Ectodermal cell (in vitro differentiated cells): Measurements from ENCODE around the gene THSD4. TPM values are rescaled to one million over a fixed set of nuclear protein-coding genes. Genes with fewer than 3 reads are reported as not detected.

Experiments used
- H3K27ac ChIP-seq: 2 replicates; pipeline ENCODE4 v1.7.0; 2013; ENCODE audit warnings: mild to moderate bottlenecking, low read depth, low read length; ENCODE audit not compliant: insufficient read depth, poor library complexity, severe bottlenecking
- H3K27me3 ChIP-seq: 2 replicates; pipeline ENCODE4 v1.7.0; 2013; ENCODE audit warnings: mild to moderate bottlenecking, low read length; ENCODE audit not compliant: insufficient read depth, control insufficient read depth, poor library complexity, severe bottlenecking
- H3K36me3 ChIP-seq: one replicate; pipeline ENCODE4 v1.7.0; 2013; ENCODE audit warnings: low read length; ENCODE audit not compliant: control insufficient read depth, insufficient read depth
- H3K4me1 ChIP-seq: one replicate; pipeline ENCODE4 v1.7.0; 2013; ENCODE audit warnings: low read length; ENCODE audit not compliant: control insufficient read depth, insufficient read depth
- H3K4me3 ChIP-seq: 2 replicates; pipeline ENCODE4 v1.7.0; 2013; ENCODE audit warnings: low read depth, low read length, control low read depth; ENCODE audit not compliant: insufficient read depth
- H3K9me3 ChIP-seq: 2 replicates; pipeline ENCODE4 v1.7.0; 2013; ENCODE audit warnings: mild to moderate bottlenecking, low read length, moderate library complexity; ENCODE audit not compliant: control insufficient read depth
- WGBS, 2 experiments: methylation state at CpG; one replicate each; pipeline ENCODE4 v1.1.7; 2013; ENCODE audit warnings: missing lambda C conversion rate in 2 of 2; 5-methylcytosine and 5-hydroxymethylcytosine counted together
- polyA plus RNA-seq, 4 experiments: library from polyadenylated mRNA; stranded (reverse); fragments of 50-300 nt; gene quantifications; one replicate each; pipeline ENCODE4 v1.2.3, GENCODE V29; 2013

THSD4 gene
- polyA plus RNA-seq (2013, experiment 1 of 4) = 5.3 TPM
- polyA plus RNA-seq (2013, experiment 2 of 4) = 5.0 TPM
- 4.4 TPM for polyA plus RNA-seq (2013, experiment 3 of 4)
- 5.7 TPM for polyA plus RNA-seq (2013, experiment 4 of 4)

- Histone ChIP-seq H3K4me3 (peak within 1 kb of the TSS; percentile 59), H3K4me1 (peaks cover 11% of the 10 kb centered on the region), H3K27me3 (peaks cover 30% of the 10 kb centered on the region), H3K27ac (no peak within 1 kb of the TSS), H3K9me3 (no peaks in the 10 kb centered on the region), H3K36me3 (no peaks in the 10 kb centered on the region)
- WGBS, 2 experiments = 3 to 5% methylated on average over 52 of the region's 52 CpGs
These were observed at the start of gene THSD4 for GRCh38 chr15:71114887-71115566. Gene THSD4, plus strand, starts transcription at chr15:71115471.

GRCh38 chr15:71066983-71067382 lies 48.3 kb upstream of the THSD4 start:
- Histone ChIP-seq H3K4me1 (no peaks in the 10 kb centered on the region), H3K27me3 (no peaks in the 10 kb centered on the region), H3K36me3 (no peaks in the 10 kb centered on the region), H3K9me3 (no peaks in the 10 kb centered on the region), H3K4me3 (no peak overlapping the region), H3K27ac (no peak overlapping the region)
- 94 to 97% methylated on average over 5 of the region's 5 CpGs for WGBS, 2 experiments

GRCh38 chr15:71069693-71070092 lies 45.6 kb upstream of the THSD4 start:
- Histone ChIP-seq H3K27me3 (no peaks in the 10 kb centered on the region), H3K9me3 (no peaks in the 10 kb centered on the region), H3K27ac (no peak overlapping the region), H3K4me1 (no peaks in the 10 kb centered on the region), H3K4me3 (no peak overlapping the region), H3K36me3 (no peaks in the 10 kb centered on the region)
- 95 to 97% methylated on average over 1 to 2 of the region's 2 CpGs for WGBS, 2 experiments

- no peaks in the 10 kb centered on the region for H3K27me3 ChIP-seq
- no peaks in the 10 kb centered on the region for H3K36me3 ChIP-seq
- no peaks in the 10 kb centered on the region for H3K9me3 ChIP-seq
- H3K4me3 ChIP-seq = no peak overlapping the region
- no peak overlapping the region for H3K27ac ChIP-seq
- H3K4me1 ChIP-seq = no peaks in the 10 kb centered on the region
These were observed 43.7 kb upstream of the THSD4 start for GRCh38 chr15:71071529-71071928.

- WGBS, 2 experiments = 90 to 93% methylated on average over 6 of the region's 6 CpGs
- Histone ChIP-seq H3K4me3 (no peak overlapping the region), H3K27me3 (no peaks in the 10 kb centered on the region), H3K9me3 (no peaks in the 10 kb centered on the region), H3K4me1 (no peaks in the 10 kb centered on the region), H3K36me3 (no peaks in the 10 kb centered on the region), H3K27ac (no peak overlapping the region)
These were observed 42.8 kb upstream of the THSD4 start for GRCh38 chr15:71072423-71072822.

GRCh38 chr15:71078506-71079207 lies 36.6 kb upstream of the THSD4 start:
- 91 to 95% methylated on average over 6 of the region's 6 CpGs for WGBS, 2 experiments
- Histone ChIP-seq H3K9me3 (no peaks in the 10 kb centered on the region), H3K4me1 (no peaks in the 10 kb centered on the region), H3K27ac (no peak overlapping the region), H3K4me3 (no peak overlapping the region), H3K36me3 (no peaks in the 10 kb centered on the region), H3K27me3 (peaks cover 3% of the 10 kb centered on the region)

- Histone ChIP-seq H3K9me3 (no peaks in the 10 kb centered on the region), H3K27ac (no peak overlapping the region), H3K27me3 (peaks cover 7% of the 10 kb centered on the region), H3K36me3 (no peaks in the 10 kb centered on the region), H3K4me1 (no peaks in the 10 kb centered on the region), H3K4me3 (no peak overlapping the region)
- 89 to 90% methylated on average over 6 of the region's 6 CpGs for WGBS, 2 experiments
These were observed 35.8 kb upstream of the THSD4 start for GRCh38 chr15:71079208-71080044.

GRCh38 chr15:71080166-71080565 lies 35.1 kb upstream of the THSD4 start:
- Histone ChIP-seq H3K36me3 (no peaks in the 10 kb centered on the region), H3K4me1 (no peaks in the 10 kb centered on the region), H3K9me3 (no peaks in the 10 kb centered on the region), H3K27me3 (peaks cover 7% of the 10 kb centered on the region), H3K4me3 (no peak overlapping the region), H3K27ac (no peak overlapping the region)
- 92 to 95% methylated on average over 7 of the region's 7 CpGs for WGBS, 2 experiments

GRCh38 chr15:71080705-71081104 lies 34.6 kb upstream of the THSD4 start:
- Histone ChIP-seq H3K27me3 (peaks cover 7% of the 10 kb centered on the region), H3K36me3 (no peaks in the 10 kb centered on the region), H3K27ac (no peak overlapping the region), H3K4me3 (no peak overlapping the region), H3K4me1 (no peaks in the 10 kb centered on the region), H3K9me3 (no peaks in the 10 kb centered on the region)
- WGBS, 2 experiments = 89 to 92% methylated on average over 1 of the region's 1 CpG

- no peak overlapping the region for H3K27ac ChIP-seq
- H3K9me3 ChIP-seq = no peaks in the 10 kb centered on the region
- peaks cover 9% of the 10 kb centered on the region for H3K27me3 ChIP-seq
- no peaks in the 10 kb centered on the region for H3K36me3 ChIP-seq
- 90 to 97% methylated on average over 5 of the region's 5 CpGs for WGBS, 2 experiments
- no peaks in the 10 kb centered on the region for H3K4me1 ChIP-seq
- no peak overlapping the region for H3K4me3 ChIP-seq
These were observed 32.5 kb upstream of the THSD4 start for GRCh38 chr15:71082803-71083202.
